ENCODE measurements around the gene IKZF5. TPM values are rescaled to one million over a fixed set of nuclear protein-coding genes. Genes with fewer than 3 reads are reported as not detected.

IKZF5 gene
- total RNA-seq, 1 donor from 2014 or later = 9.0 TPM

- no peak for DNase-seq (ENCODE audit: extremely low read depth, low read depth, low spot score)
These were observed 9.0 kb upstream of the IKZF5 start for GRCh38 chr10:123017421-123018165.

GRCh38 chr10:123016228-123016627, 7.6 kb upstream of the IKZF5 start:
- no peak for DNase-seq (ENCODE audit: extremely low read depth, low read depth, low spot score)

- no peak for DNase-seq (ENCODE audit: extremely low read depth, low read depth, low spot score)
These were observed 6.2 kb upstream of the IKZF5 start for GRCh38 chr10:123014772-123015171.

- no peak for DNase-seq (ENCODE audit: extremely low read depth, low read depth, low spot score)
These were observed 5.1 kb upstream of the IKZF5 start for GRCh38 chr10:123013456-123014419.

GRCh38 chr10:123011987-123012386, 3.4 kb upstream of the IKZF5 start:
- DNase-seq (ENCODE audit: extremely low read depth, low read depth, low spot score) = no peak

- DNase-seq (ENCODE audit: extremely low read depth, low read depth, low spot score) = no peak
These were observed 668 bp upstream of the IKZF5 start for GRCh38 chr10:123009105-123009820.

GRCh38 chr10:123007558-123008354, 839 bp downstream of the IKZF5 start:
- DNase-seq (ENCODE audit: extremely low read depth, low read depth, low spot score) = peak; percentile 23

- no peak for DNase-seq (ENCODE audit: extremely low read depth, low read depth, low spot score)
These were observed 4.3 kb downstream of the IKZF5 start for GRCh38 chr10:123004298-123004697.

- no peak for DNase-seq (ENCODE audit: extremely low read depth, low read depth, low spot score)
These were observed 7.2 kb downstream of the IKZF5 start for GRCh38 chr10:123001370-123001769.

- no peak for DNase-seq (ENCODE audit: extremely low read depth, low read depth, low spot score)
These were observed 8.4 kb downstream of the IKZF5 start for GRCh38 chr10:123000155-123000554.

GRCh38 chr10:122999347-122999746, 9.2 kb downstream of the IKZF5 start:
- DNase-seq (ENCODE audit: extremely low read depth, low read depth, low spot score) = no peak

GRCh38 chr10:122998934-122999333, 9.7 kb downstream of the IKZF5 start:
- DNase-seq (ENCODE audit: extremely low read depth, low read depth, low spot score) = no peak

- no peak for DNase-seq (ENCODE audit: extremely low read depth, low read depth, low spot score)
These were observed 10.2 kb downstream of the IKZF5 start for GRCh38 chr10:122998360-122998917.

- no peak for DNase-seq (ENCODE audit: extremely low read depth, low read depth, low spot score)
These were observed 10.7 kb downstream of the IKZF5 start for GRCh38 chr10:122997864-122998263.

GRCh38 chr10:122995936-122996335, 12.7 kb downstream of the IKZF5 start:
- no peak for DNase-seq (ENCODE audit: extremely low read depth, low read depth, low spot score)

GRCh38 chr10:122993797-122994336, 14.7 kb downstream of the IKZF5 start:
- no peak for DNase-seq (ENCODE audit: extremely low read depth, low read depth, low spot score)

GRCh38 chr10:122992031-122992585, 16.5 kb downstream of the IKZF5 start:
- DNase-seq (ENCODE audit: extremely low read depth, low read depth, low spot score) = no peak

GRCh38 chr10:122990278-122990677, 18.3 kb downstream of the IKZF5 start:
- no peak for DNase-seq (ENCODE audit: extremely low read depth, low read depth, low spot score)

- no peak for DNase-seq (ENCODE audit: extremely low read depth, low read depth, low spot score)
These were observed 20.1 kb downstream of the IKZF5 start for GRCh38 chr10:122988501-122988900.
